ENCODE results near the gene SLC29A3. TPM values are rescaled to one million over a fixed set of nuclear protein-coding genes. Genes with fewer than 3 reads are reported as not detected.

The SLC29A3 gene
- total and polyA plus RNA-seq, 2 of the 8 experiments (the other 6 are each of a cell fraction or from before 2014, with no cell fraction given): 14.0 to 24.6 TPM

GRCh38 chr10:71269301-71270288 is 49.5 kb upstream of the SLC29A3 start:
- 0 out of 2 replicates have a peak, but pooled peaks cover 2% of the 10 kb centered on the region for H3K23me2 ChIP-seq (ENCODE audit: low read depth, low read length)
- H3K79me1 ChIP-seq (ENCODE audit: low read depth, low read length): peaks cover 17% of the 10 kb centered on the region
- peak; percentile 94 for FAIRE-seq
- H3K27me3 ChIP-seq (replicated peaks in 1 of 4; ENCODE audit: control insufficient read depth in 3 of 4, extremely low read depth in 1 of 4, insufficient read depth in 3 of 4, low read length in 3 of 4): no peaks in the 10 kb centered on the region
- peak overlapping the region; percentile 13 for H2BK20ac ChIP-seq (ENCODE audit: low read length)
- no peak overlapping the region for H3K14ac ChIP-seq (ENCODE audit: insufficient read length)
- no peaks in the 10 kb centered on the region; a peak in 1 of 8 replicates for H3K36me3 ChIP-seq (ENCODE audit: control insufficient read depth in 2 of 4, insufficient read depth in 4 of 4, low read length in 3 of 4)
- DNase-seq (ENCODE audit: low read depth in 1 of 2, low spot score in 2 of 2): peak; percentile 72 to 73
- no peak overlapping the region for H2AFZ ChIP-seq (ENCODE audit: low read length)
- H4K20me1 ChIP-seq (replicated peaks in 1 of 2; ENCODE audit: control insufficient read depth in 1 of 2, insufficient read depth in 2 of 2, low read length in 2 of 2): peaks cover 1 to 2% of the 10 kb centered on the region in 2 experiments
- no peaks in the 10 kb centered on the region for H3K9me3 ChIP-seq (ENCODE audit: insufficient read depth in 2 of 2, low read depth in 1 of 2, low read length in 1 of 2)
- peaks cover 0 to 28% of the 10 kb centered on the region in 2 experiments; a peak in 2 of 4 replicates for H3K79me2 ChIP-seq (ENCODE audit: control insufficient read depth in 1 of 2, insufficient read depth in 2 of 2, low read length in 2 of 2)
- peak overlapping the region; percentile 78 for H4K91ac ChIP-seq (replicated peaks; ENCODE audit: insufficient read length, low read length)
- no peak overlapping the region for H3K56ac ChIP-seq (replicated peaks; ENCODE audit: insufficient read length, low read depth, low read length)
- H3K23ac ChIP-seq (ENCODE audit: insufficient read length): no peak overlapping the region
- H3K27ac ChIP-seq (ENCODE audit: low read depth, low read length): peak overlapping the region; percentile 38; the same call in 1 of the 2 replicates
- peak overlapping the region; percentile 94; the same call in 1 of the 2 replicates for H2BK5ac ChIP-seq (ENCODE audit: low read depth, low read length)
- ChIA-PET CTCF (ENCODE audit: partially characterized antibody) (interaction anchor here (0.6 to 11.1 kb wide), 32 partner anchors 9 to 371 kb away, joined by 3 to 175 read pairs (median 6); no protein-coding TSS in a partner anchor), POLR2A (ENCODE audit: partially characterized antibody) (interaction anchor here (0.6 to 6.8 kb wide), 8 partner anchors 9 to 280 kb away, joined by 3 to 45 read pairs (median 4); no protein-coding TSS in a partner anchor)
- peak overlapping the region in 3 of 4 experiments; percentile 6 to 43 (median 15); a peak in 5 of 8 replicates for H3K4me3 ChIP-seq (ENCODE audit: extremely low read depth in 1 of 4, insufficient read depth in 2 of 4, low read depth in 3 of 4, low read length in 4 of 4)
- H3K4ac ChIP-seq (replicated peaks; ENCODE audit: insufficient read length, low read depth, low read length): peak overlapping the region; percentile 33
- peak overlapping the region; percentile 88 for H3K18ac ChIP-seq (ENCODE audit: extremely low read depth, low read length)
- peak overlapping the region; percentile 56; the same call in 1 of the 2 replicates for H2AK5ac ChIP-seq (ENCODE audit: low read depth, low read length)
- H3K9ac ChIP-seq (replicated peaks in 1 of 4; ENCODE audit: extremely low read depth in 1 of 4, low read depth in 3 of 4, low read length in 3 of 4): no peak overlapping the region; a peak in 1 of 7 replicates
- whole genome bisulfite sequencing, 2 experiments (ENCODE audit: extremely low coverage in 1 of 2, insufficient coverage in 1 of 2, insufficient read length in 1 of 2, insufficient replicate concordance in 2 of 2, low coverage in 1 of 2, low lambda C conversion rate in 2 of 2, missing lambda C conversion rate in 1 of 2): 22% methylated on average over 11 of the region's 11 CpGs; no CpG with 5 or more reads in 1 of the 2 experiments
- H3K4me2 ChIP-seq (ENCODE audit: insufficient read depth in 1 of 2, low read depth in 2 of 2, low read length in 2 of 2): peak overlapping the region; percentile 61 to 81
- H4K8ac ChIP-seq (ENCODE audit: extremely low read depth, insufficient read depth, low read length): peak overlapping the region; percentile 15; the same call in 1 of the 2 replicates
- H2BK120ac ChIP-seq (replicated peaks; ENCODE audit: low read depth, low read length): peak overlapping the region; percentile 88
- peak overlapping the region; percentile 56 for H4K5ac ChIP-seq (ENCODE audit: insufficient read length, low read depth, low read length)
- H2BK12ac ChIP-seq (ENCODE audit: low read depth, low read length): peak overlapping the region; percentile 60; the same call in 1 of the 2 replicates
- peaks cover 8 to 48% (median 32%) of the 10 kb centered on the region in 4 experiments for H3K4me1 ChIP-seq (replicated peaks in 1 of 4; ENCODE audit: control insufficient read depth in 3 of 4, insufficient read depth in 4 of 4, low read length in 3 of 4)
- no peak overlapping the region for H2BK15ac ChIP-seq (ENCODE audit: low read length)
- TF ChIP-seq TEAD4 (IDR thresholded peaks at IDR 0.05; ENCODE audit: low read depth, low read length): peak; percentile 28; the same call in 1 of the 2 replicates
- TF ChIP-seq ASH2L (IDR thresholded peaks at IDR 0.05; ENCODE audit: low read length): peak; percentile 31
- peak; percentile 67; the same call in 1 of the 2 replicates for TF ChIP-seq SP1 (IDR thresholded peaks at IDR 0.05; ENCODE audit: low read depth, low read length)
- TF ChIP-seq CTCF (IDR thresholded peaks at IDR 0.05; ENCODE audit: control extremely low read depth in 1 of 3, insufficient read depth in 1 of 3, low read depth in 1 of 3, low read length in 3 of 3): peak in 1 of 3 experiments; percentile 8; a peak in 1 of 4 replicates
- TF ChIP-seq CTBP2 (IDR thresholded peaks at IDR 0.05; ENCODE audit: borderline replicate concordance, insufficient read depth, insufficient read length, low read length): peak; percentile 80
- TF ChIP-seq RNF2 (IDR thresholded peaks at IDR 0.05; ENCODE audit: borderline replicate concordance, low read depth, low read length, missing control alignments, poor library complexity, severe bottlenecking): no peak

Measured in H1 (cell line).